Omental fat pad (tissue), 4 donors: ENCODE results near the gene NR1H4. TPM values are rescaled to one million over a fixed set of nuclear protein-coding genes. Genes with fewer than 3 reads are reported as not detected.

Experiments
- ATAC-seq: fragments of 150-250 bp; one replicate; pipeline ENCODE4 v1.9.1; 2016; ENCODE audit warnings: mild to moderate bottlenecking, moderate library complexity; ENCODE audit not compliant: low FRiP score
- DNase-seq: peaks from one replicate; pipeline ENCODE4 v3.0.0-alpha.2; 2019; ENCODE audit warnings: low spot score
- CTCF ChIP-seq, 3 donors: fragments of 450-650 bp; IDR thresholded peaks; one replicate each; pipeline ENCODE4 v1.5.1; 2016 to 2017; ENCODE audit warnings: antibody characterized with exemption in 3 of 3, mild to moderate bottlenecking in 3 of 3, moderate library complexity in 2 of 3
- total RNA-seq, 4 donors: library from RNA; depleted of rRNA; stranded (reverse); fragments of >200 nt; gene quantifications; one replicate each; pipeline ENCODE4 v1.1.0, GENCODE V29; 2016

NR1H4 gene
- total RNA-seq, 4 donors from 2014 or later: not detected

- DNase-seq (no peak), ATAC-seq (no peak)
- no peak for TF ChIP-seq CTCF (IDR thresholded peaks at IDR 0.05)
Measured at GRCh38 chr12:100437038-100437841, 36.4 kb upstream of the NR1H4 start.

- DNase-seq (no peak), ATAC-seq (no peak)
- TF ChIP-seq CTCF (IDR thresholded peaks at IDR 0.05): no peak
Measured at GRCh38 chr12:100439797-100440196, 33.9 kb upstream of the NR1H4 start.

- no peak for ATAC-seq
- no peak for TF ChIP-seq CTCF (IDR thresholded peaks at IDR 0.05)
Measured at GRCh38 chr12:100442403-100442802, 31.3 kb upstream of the NR1H4 start.

GRCh38 chr12:100443434-100443833, 30.2 kb upstream of the NR1H4 start:
- TF ChIP-seq CTCF (IDR thresholded peaks at IDR 0.05): no peak
- DNase-seq (no peak), ATAC-seq (no peak)

More at GRCh38 chr12:100442403-100442802, 31.3 kb upstream of the NR1H4 start:
- no peak for DNase-seq

- TF ChIP-seq CTCF (IDR thresholded peaks at IDR 0.05): no peak
- ATAC-seq: no peak
- no peak for DNase-seq
Measured at GRCh38 chr12:100445081-100445481, 28.6 kb upstream of the NR1H4 start.

GRCh38 chr12:100447381-100447780, 26.3 kb upstream of the NR1H4 start:
- ATAC-seq (no peak), DNase-seq (no peak)
- TF ChIP-seq CTCF (IDR thresholded peaks at IDR 0.05): no peak

GRCh38 chr12:100448656-100449055, 25.0 kb upstream of the NR1H4 start:
- ATAC-seq (no peak), DNase-seq (no peak)
- TF ChIP-seq CTCF (IDR thresholded peaks at IDR 0.05): no peak
